ENCODE results near the gene RSPO3. TPM values are rescaled to one million over a fixed set of nuclear protein-coding genes. Genes with fewer than 3 reads are reported as not detected.

Gene RSPO3
- total and polyA plus RNA-seq, 2 of the 13 experiments (the other 11 are each of a cell fraction or from before 2014, with no cell fraction given) = not detected

Other genes with a start within 250 kb of the RSPO3 start
- 18.8 and 22.2 TPM in 2 replicates for gene RNF146, start 148.2 kb downstream of the RSPO3 start, total RNA-seq (2016; rRNA removed; fragmentation: Illumina TruSeq; extraction: Trizol)
- 27.6 and 28.1 TPM in 2 replicates for gene RNF146, start 148.2 kb downstream of the RSPO3 start, polyA plus RNA-seq (2011; rRNA removed)
- gene ECHDC1, start 224.9 kb downstream of the RSPO3 start, total RNA-seq (2016; rRNA removed; fragmentation: Illumina TruSeq; extraction: Trizol) = 98.1 and 143 TPM in 2 replicates
- gene ECHDC1, start 224.9 kb downstream of the RSPO3 start, polyA plus RNA-seq (2011; rRNA removed) = 25.4 and 32.8 TPM in 2 replicates

Measured in HepG2 (cell line).